Panc1 (cell line): ENCODE results near the gene SLC2A5.

Source experiments
- POLR2AphosphoS5 ChIP-seq: IDR thresholded peaks from 2 replicates; pipeline ENCODE4 v1.6.1; 2012; ENCODE audit warnings: mild to moderate bottlenecking, low read depth, low read length, moderate library complexity
- REST ChIP-seq, 2 experiments: IDR thresholded peaks; 2 replicates each; pipeline ENCODE4 v1.6.1; 2011 to 2012; ENCODE audit warnings: low read depth in 2 of 2, control low read depth in 1 of 2, low read length in 1 of 2, mild to moderate bottlenecking in 1 of 2, moderate library complexity in 1 of 2; ENCODE audit not compliant: insufficient read depth in 1 of 2
- SIN3A ChIP-seq: IDR thresholded peaks from 2 replicates; pipeline ENCODE4 v1.6.1; 2012; ENCODE audit warnings: low read depth, mild to moderate bottlenecking, low read length, moderate library complexity, borderline replicate concordance; ENCODE audit not compliant: insufficient read depth
- TF ChIP-seq, protein P1 (sequence below): fragments of 450-650 bp; IDR thresholded peaks from 2 replicates; pipeline ENCODE4 v1.5.1; 2017; ENCODE audit warnings: mild to moderate bottlenecking

DNA sequence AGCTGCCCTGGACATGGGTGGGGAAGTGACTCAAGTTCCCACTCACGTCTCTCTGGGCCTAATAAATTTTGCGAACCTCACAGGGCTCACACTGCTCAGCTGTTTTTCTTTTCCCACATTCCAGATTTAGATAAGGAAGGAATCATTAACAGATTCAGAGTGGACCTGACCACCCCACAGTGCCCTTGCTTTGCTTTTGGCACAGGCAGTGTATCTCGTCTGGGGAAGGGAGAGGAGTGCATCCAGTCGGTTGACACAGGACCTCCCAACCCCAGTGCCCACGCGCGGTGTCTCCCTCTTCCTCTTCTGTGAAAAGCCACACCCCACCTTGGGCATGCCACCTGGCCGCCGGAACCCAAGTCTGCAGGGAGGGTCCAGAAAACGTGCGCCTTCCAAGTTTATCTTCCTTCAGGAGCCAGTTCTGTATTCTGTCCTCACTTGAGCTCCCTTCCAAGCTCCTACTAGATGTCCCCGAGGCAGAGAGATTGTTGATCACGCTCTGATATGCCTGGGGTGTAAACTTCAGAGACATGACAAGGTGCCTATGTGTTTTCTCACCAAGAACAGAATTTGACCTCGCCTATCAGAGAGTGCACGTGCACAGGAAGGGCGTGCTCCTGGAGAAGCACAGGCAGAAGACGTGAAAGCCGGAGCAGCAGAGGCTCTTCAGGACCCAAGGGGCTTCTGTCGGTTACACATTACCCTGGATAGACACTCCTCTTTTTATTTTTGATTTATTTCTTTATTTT, 9.5 kb upstream of the SLC2A5 start:
- TF ChIP-seq POLR2AphosphoS5 (no peak), REST (IDR thresholded peaks at IDR 0.05; ENCODE audit: insufficient read depth in 1 of 2, low read depth in 2 of 2, low read length in 1 of 2) (no peak), SIN3A (no peak)
- TF ChIP-seq, protein P1, sequence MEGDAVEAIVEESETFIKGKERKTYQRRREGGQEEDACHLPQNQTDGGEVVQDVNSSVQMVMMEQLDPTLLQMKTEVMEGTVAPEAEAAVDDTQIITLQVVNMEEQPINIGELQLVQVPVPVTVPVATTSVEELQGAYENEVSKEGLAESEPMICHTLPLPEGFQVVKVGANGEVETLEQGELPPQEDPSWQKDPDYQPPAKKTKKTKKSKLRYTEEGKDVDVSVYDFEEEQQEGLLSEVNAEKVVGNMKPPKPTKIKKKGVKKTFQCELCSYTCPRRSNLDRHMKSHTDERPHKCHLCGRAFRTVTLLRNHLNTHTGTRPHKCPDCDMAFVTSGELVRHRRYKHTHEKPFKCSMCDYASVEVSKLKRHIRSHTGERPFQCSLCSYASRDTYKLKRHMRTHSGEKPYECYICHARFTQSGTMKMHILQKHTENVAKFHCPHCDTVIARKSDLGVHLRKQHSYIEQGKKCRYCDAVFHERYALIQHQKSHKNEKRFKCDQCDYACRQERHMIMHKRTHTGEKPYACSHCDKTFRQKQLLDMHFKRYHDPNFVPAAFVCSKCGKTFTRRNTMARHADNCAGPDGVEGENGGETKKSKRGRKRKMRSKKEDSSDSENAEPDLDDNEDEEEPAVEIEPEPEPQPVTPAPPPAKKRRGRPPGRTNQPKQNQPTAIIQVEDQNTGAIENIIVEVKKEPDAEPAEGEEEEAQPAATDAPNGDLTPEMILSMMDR, result no peak
